Measurements from ENCODE around the gene PRKG1. TPM values are rescaled to one million over a fixed set of nuclear protein-coding genes. Genes with fewer than 3 reads are reported as not detected.

Gene PRKG1
- total and polyA plus RNA-seq, 2 of the 8 experiments (the other 6 are each of a cell fraction or from before 2014, with no cell fraction given), result 4.2 to 15.2 TPM

GRCh38 chr10:51048792-51049191 lies 25.5 kb upstream of the PRKG1 start (continued):
- TF ChIP-seq E2F6 (IDR thresholded peaks at IDR 0.05) (no peak), ZNF274 (IDR thresholded peaks at IDR 0.05; ENCODE audit: borderline replicate concordance, extremely low read depth, low read length) (no peak), KDM4A (IDR thresholded peaks at IDR 0.05; ENCODE audit: low read depth, low read length, severe bottlenecking) (no peak), TEAD4 (IDR thresholded peaks at IDR 0.05; ENCODE audit: low read depth, low read length) (no peak), SIRT6 (IDR thresholded peaks at IDR 0.05; ENCODE audit: low read length) (no peak)

All from H1 (cell line).